HG02852 (cell line): ENCODE results near the gene CCNI2.

ENCODE experiments used
- ATAC-seq: cut with Tn5 transposase; IDR thresholded peaks from one replicate; pipeline ENCODE4 v1.9.1; 2021; ENCODE audit warnings: mild to moderate bottlenecking, moderate library complexity; ENCODE audit not compliant: unreplicated experiment

The CCNI2 gene

GRCh38 chr5:132748522-132749000, 1.3 kb downstream of the CCNI2 start:
- no peak for ATAC-seq

- ATAC-seq = no peak
These were observed 2.3 kb downstream of the CCNI2 start for GRCh38 chr5:132749506-132749905.

GRCh38 chr5:132750471-132751230, 3.4 kb downstream of the CCNI2 start:
- ATAC-seq = no peak

- ATAC-seq = no peak
These were observed 4.2 kb downstream of the CCNI2 start for GRCh38 chr5:132751444-132751843.

GRCh38 chr5:132751971-132752580, 4.8 kb downstream of the CCNI2 start:
- no peak for ATAC-seq

- no peak for ATAC-seq
These were observed 5.4 kb downstream of the CCNI2 start for GRCh38 chr5:132752581-132753125.

GRCh38 chr5:132753135-132753987, 6.1 kb downstream of the CCNI2 start:
- no peak for ATAC-seq

GRCh38 chr5:132754111-132754510, 6.9 kb downstream of the CCNI2 start:
- ATAC-seq = no peak

- ATAC-seq = no peak
These were observed 7.7 kb downstream of the CCNI2 start for GRCh38 chr5:132754947-132755346.

GRCh38 chr5:132756542-132756941, 9.3 kb downstream of the CCNI2 start:
- ATAC-seq = no peak

- ATAC-seq = no peak
These were observed 11.2 kb downstream of the CCNI2 start for GRCh38 chr5:132758451-132758850.

GRCh38 chr5:132759114-132760048, 12.2 kb downstream of the CCNI2 start:
- ATAC-seq = no peak

GRCh38 chr5:132760049-132760420, 12.8 kb downstream of the CCNI2 start:
- no peak for ATAC-seq

GRCh38 chr5:132760601-132761317, 13.5 kb downstream of the CCNI2 start:
- ATAC-seq = no peak

GRCh38 chr5:132761321-132762240, 14.4 kb downstream of the CCNI2 start:
- no peak for ATAC-seq

- no peak for ATAC-seq
These were observed 15.2 kb downstream of the CCNI2 start for GRCh38 chr5:132762246-132763000.

GRCh38 chr5:132763181-132764036, 16.2 kb downstream of the CCNI2 start:
- no peak for ATAC-seq
